T-helper 2 cell (primary cell): ENCODE measurements around the gene MMP28.

Source experiments
- DNase-seq, 5 experiments: peaks; one replicate each; pipeline versions ENCODE4 v3.0.0 to v3.0.0-alpha.2; 2012 to 2022

Gene MMP28

DNA sequence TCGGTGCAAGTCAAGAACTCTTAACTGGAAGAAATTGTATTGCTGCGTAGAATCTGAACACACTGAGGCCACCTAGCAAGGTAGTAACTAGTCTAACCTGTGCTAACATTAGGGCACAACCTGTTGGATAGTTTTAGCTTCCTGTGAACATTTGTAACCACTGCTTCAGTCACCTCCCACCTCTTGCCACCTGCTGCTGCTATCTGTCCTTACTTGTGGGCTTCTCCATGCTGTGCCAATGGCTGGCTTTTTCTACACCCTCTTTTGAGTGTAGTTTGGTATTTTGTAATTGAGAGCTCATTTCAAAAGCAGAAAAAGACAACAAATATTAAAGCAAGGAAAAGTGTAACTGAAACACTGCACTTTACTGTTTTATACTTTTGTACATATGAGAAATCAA lies 71.7 kb downstream of the MMP28 start:
- no peak for DNase-seq

DNA sequence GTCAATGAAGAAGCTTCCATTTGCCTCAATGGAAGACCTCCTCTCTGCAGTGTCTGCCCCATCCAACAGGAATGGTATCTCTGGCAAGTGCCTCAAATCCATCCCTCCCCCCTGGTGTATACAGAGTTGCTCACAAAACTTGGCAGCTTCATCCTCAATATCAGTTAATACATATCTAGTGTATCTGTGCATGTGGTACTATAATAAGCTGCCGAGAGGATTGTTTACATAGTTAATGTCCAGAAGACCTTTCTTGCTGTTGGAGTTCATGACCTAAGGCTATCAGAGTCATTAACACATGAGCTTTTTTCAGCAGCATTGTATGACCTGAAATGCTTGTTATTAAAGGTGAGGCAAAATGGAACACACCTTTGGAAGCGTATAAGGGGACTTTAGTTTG lies 78.0 kb downstream of the MMP28 start:
- no peak for DNase-seq

DNA sequence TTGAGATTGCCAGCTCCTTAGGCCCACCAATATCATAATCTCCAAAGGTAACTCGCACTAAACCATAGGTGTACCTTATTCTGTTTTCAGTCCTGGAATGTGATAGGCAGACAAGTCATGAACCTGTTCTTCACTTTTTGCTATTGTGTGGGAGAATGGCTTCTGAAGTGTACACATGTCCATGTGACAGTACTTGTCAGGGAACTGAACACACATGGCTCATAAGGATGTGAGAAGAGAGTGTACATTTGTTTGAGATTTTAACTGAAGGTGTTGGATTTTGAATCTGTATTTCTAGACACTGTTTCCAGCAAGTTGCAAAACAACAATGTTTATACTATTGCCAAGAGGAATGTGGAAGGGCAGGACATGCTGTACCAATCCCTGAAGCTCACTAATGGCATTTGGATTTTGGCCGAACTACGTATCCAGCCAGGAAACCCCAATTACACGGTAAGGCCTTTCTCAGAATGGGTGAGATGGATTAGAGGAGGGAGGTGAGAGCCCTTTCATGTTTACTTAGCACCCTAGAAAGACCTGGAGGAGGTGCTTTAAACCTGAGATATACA lies 78.5 kb downstream of the MMP28 start:
- DNase-seq = no peak

DNA sequence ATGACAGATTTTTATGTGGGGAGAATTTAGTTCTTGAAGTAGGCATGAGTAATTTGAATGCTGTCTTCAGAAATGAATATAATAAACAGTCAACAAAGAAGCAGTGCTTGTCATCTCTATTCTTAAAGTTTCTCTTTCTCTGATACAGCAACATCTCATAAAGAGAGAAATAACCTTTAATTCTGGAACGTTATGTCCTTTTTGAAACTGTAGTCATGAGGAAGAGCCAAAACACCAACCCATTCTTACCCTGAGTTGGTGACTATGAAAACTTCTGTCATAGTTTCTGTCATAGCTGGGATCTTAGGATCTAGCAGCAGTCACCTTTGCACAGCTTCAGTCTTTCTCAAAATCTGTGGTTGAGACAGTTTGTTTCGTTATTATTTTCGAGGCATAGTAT lies 79.3 kb downstream of the MMP28 start:
- DNase-seq = no peak
